Parathyroid adenoma (tissue), 2 donors: Measurements from ENCODE around the gene VCX3B.
"Not testable (repeated sequence)": the region's sequence is repeated elsewhere in the genome, so short reads cannot be mapped to it uniquely, and the experiment has no call there.

Experiments used
- H2AFZ ChIP-seq: fragments of 300-600 bp; sonication (generic); one replicate; pipeline ENCODE4 v1.7.0; 2017; ENCODE audit warnings: antibody characterized with exemption, mild to moderate bottlenecking
- H3K27ac ChIP-seq: fragments of 300-600 bp; sonication (generic); one replicate; pipeline ENCODE4 v1.7.0; 2017
- H3K27me3 ChIP-seq: fragments of 300-600 bp; sonication (generic); one replicate; pipeline ENCODE4 v1.7.0; 2017; ENCODE audit warnings: low read length; ENCODE audit not compliant: control insufficient read depth, insufficient read depth
- H3K36me3 ChIP-seq: fragments of 300-600 bp; sonication (generic); one replicate; pipeline ENCODE4 v1.7.0; 2017; ENCODE audit warnings: low read length; ENCODE audit not compliant: control insufficient read depth, insufficient read depth
- H3K4me1 ChIP-seq: fragments of 300-600 bp; sonication (generic); one replicate; pipeline ENCODE4 v1.7.0; 2017; ENCODE audit warnings: control low read depth
- H3K4me2 ChIP-seq: fragments of 300-600 bp; sonication (generic); one replicate; pipeline ENCODE4 v1.7.0; 2017; ENCODE audit warnings: low read length
- H3K4me3 ChIP-seq: fragments of 300-600 bp; sonication (generic); one replicate; pipeline ENCODE4 v1.7.0; 2017; ENCODE audit warnings: low read depth, low read length
- H3K79me2 ChIP-seq: fragments of 300-600 bp; sonication (generic); one replicate; pipeline ENCODE4 v1.7.0; 2017; ENCODE audit warnings: control low read depth
- H3K9ac ChIP-seq: fragments of 300-600 bp; sonication (generic); one replicate; pipeline ENCODE4 v1.7.0; 2017; ENCODE audit warnings: mild to moderate bottlenecking
- H3K9me3 ChIP-seq: fragments of 300-600 bp; sonication (generic); one replicate; pipeline ENCODE4 v1.7.0; 2017; ENCODE audit warnings: low read length; ENCODE audit not compliant: control insufficient read depth
- TF ChIP-seq, protein P1 (sequence below): fragments of 300-600 bp; sonication (generic); IDR thresholded peaks from one replicate; pipeline ENCODE4 v1.7.0; 2017; ENCODE audit warnings: antibody characterized with exemption, mild to moderate bottlenecking
- donor health status: primary hyperparathyroidism.

Gene VCX3B

GRCh38 chrX:8464530-8464929, at the start of gene VCX3B:
Gene VCX3B, plus strand, starts transcription at chrX:8464830. Its CDS starts 621 bp downstream, at chrX:8465451.
- not testable (repeated sequence) for H3K4me2 ChIP-seq, H3K36me3 ChIP-seq, H3K79me2 ChIP-seq, H3K9ac ChIP-seq, H3K9me3 ChIP-seq, H3K27me3 ChIP-seq, H3K4me3 ChIP-seq, H3K27ac ChIP-seq, H3K4me1 ChIP-seq, H2AFZ ChIP-seq

- no peak overlapping the region for H3K4me2 ChIP-seq
- no peak overlapping the region for H2AFZ ChIP-seq
- no peaks in the 10 kb centered on the region for H3K4me1 ChIP-seq
Observed at GRCh38 chrX:8418301-8418700, 46.3 kb upstream of the VCX3B start.

GRCh38 chrX:8424912-8425311, 39.7 kb upstream of the VCX3B start:
- Histone ChIP-seq H3K4me1 (no peaks in the 10 kb centered on the region), H3K4me3 (no peak overlapping the region), H3K4me2 (no peak overlapping the region), H3K36me3 (no peaks in the 10 kb centered on the region), H3K27ac (no peak overlapping the region), H3K9me3 (no peaks in the 10 kb centered on the region), H3K9ac (no peak overlapping the region), H2AFZ (no peak overlapping the region), H3K27me3 (no peaks in the 10 kb centered on the region), H3K79me2 (no peaks in the 10 kb centered on the region)
- TF ChIP-seq, protein P1, sequence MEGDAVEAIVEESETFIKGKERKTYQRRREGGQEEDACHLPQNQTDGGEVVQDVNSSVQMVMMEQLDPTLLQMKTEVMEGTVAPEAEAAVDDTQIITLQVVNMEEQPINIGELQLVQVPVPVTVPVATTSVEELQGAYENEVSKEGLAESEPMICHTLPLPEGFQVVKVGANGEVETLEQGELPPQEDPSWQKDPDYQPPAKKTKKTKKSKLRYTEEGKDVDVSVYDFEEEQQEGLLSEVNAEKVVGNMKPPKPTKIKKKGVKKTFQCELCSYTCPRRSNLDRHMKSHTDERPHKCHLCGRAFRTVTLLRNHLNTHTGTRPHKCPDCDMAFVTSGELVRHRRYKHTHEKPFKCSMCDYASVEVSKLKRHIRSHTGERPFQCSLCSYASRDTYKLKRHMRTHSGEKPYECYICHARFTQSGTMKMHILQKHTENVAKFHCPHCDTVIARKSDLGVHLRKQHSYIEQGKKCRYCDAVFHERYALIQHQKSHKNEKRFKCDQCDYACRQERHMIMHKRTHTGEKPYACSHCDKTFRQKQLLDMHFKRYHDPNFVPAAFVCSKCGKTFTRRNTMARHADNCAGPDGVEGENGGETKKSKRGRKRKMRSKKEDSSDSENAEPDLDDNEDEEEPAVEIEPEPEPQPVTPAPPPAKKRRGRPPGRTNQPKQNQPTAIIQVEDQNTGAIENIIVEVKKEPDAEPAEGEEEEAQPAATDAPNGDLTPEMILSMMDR, result no peak

More at GRCh38 chrX:8418301-8418700, 46.3 kb upstream of the VCX3B start:
- H3K27me3 ChIP-seq, result no peaks in the 10 kb centered on the region
- H3K79me2 ChIP-seq, result no peaks in the 10 kb centered on the region
- no peaks in the 10 kb centered on the region for H3K9me3 ChIP-seq
- H3K27ac ChIP-seq, result no peak overlapping the region
- TF ChIP-seq, protein P1, result no peak
- H3K4me3 ChIP-seq, result no peak overlapping the region
- no peaks in the 10 kb centered on the region for H3K36me3 ChIP-seq
- no peak overlapping the region for H3K9ac ChIP-seq

- Histone ChIP-seq H3K27ac (no peak overlapping the region), H3K79me2 (no peaks in the 10 kb centered on the region), H3K27me3 (no peaks in the 10 kb centered on the region), H3K4me2 (no peak overlapping the region), H3K9ac (no peak overlapping the region), H2AFZ (no peak overlapping the region), H3K4me1 (no peaks in the 10 kb centered on the region), H3K4me3 (no peak overlapping the region), H3K9me3 (no peaks in the 10 kb centered on the region), H3K36me3 (no peaks in the 10 kb centered on the region)
- TF ChIP-seq, protein P1, result no peak
Observed at GRCh38 chrX:8429692-8430249, 34.9 kb upstream of the VCX3B start.

DNA sequence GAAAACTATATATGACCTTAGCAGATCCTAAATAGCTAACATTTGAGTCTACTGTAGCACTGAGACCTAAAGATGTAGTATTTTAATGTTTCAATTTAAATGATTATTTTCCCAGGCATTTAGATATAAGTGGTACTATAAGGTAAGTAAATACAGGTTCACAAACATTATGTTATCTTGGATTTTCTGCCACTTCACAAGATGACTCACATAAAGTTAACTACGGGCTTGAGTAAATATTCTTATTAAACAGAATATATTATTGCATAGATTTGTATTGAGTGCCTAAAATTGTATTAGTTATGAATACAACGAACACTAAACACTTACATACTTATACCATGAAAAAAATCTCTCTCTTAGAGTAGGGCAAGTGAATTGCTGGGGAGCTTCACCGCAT, 34.2 kb upstream of the VCX3B start:
- Histone ChIP-seq H3K27ac (no peak overlapping the region), H3K36me3 (no peaks in the 10 kb centered on the region), H2AFZ (no peak overlapping the region), H3K9me3 (no peaks in the 10 kb centered on the region), H3K4me2 (no peak overlapping the region), H3K79me2 (no peaks in the 10 kb centered on the region), H3K4me3 (no peak overlapping the region), H3K4me1 (no peaks in the 10 kb centered on the region), H3K27me3 (no peaks in the 10 kb centered on the region), H3K9ac (no peak overlapping the region)
- TF ChIP-seq, protein P1, result no peak
